Lower lobe of right lung (tissue), 2 donors: ENCODE results near the gene PTPRD. TPM values are rescaled to one million over a fixed set of nuclear protein-coding genes. Genes with fewer than 3 reads are reported as not detected.

Source experiments
- ATAC-seq, 2 donors: fragments of 200-7000 bp; cut with Tn5 transposase; one replicate each; pipeline ENCODE4 v1.9.1; 2020 to 2022; ENCODE audit warnings: mild to moderate bottlenecking in 2 of 2, moderate library complexity in 2 of 2
- DNase-seq: peaks from one replicate; pipeline ENCODE4 v3.0.0-alpha.2; 2020
- H3K27ac ChIP-seq: fragments of 200-600 bp; one replicate; pipeline ENCODE4 v1.8.0; 2022
- H3K27me3 ChIP-seq: fragments of 200-600 bp; one replicate; pipeline ENCODE4 v1.8.0; 2022; ENCODE audit warnings: low read depth
- H3K36me3 ChIP-seq: fragments of 200-600 bp; one replicate; pipeline ENCODE4 v1.8.0; 2022; ENCODE audit warnings: mild to moderate bottlenecking
- H3K4me1 ChIP-seq: fragments of 200-600 bp; one replicate; pipeline ENCODE4 v1.8.0; 2022
- H3K4me3 ChIP-seq: fragments of 200-600 bp; one replicate; pipeline ENCODE4 v1.8.0; 2022; ENCODE audit warnings: mild to moderate bottlenecking
- H3K9me3 ChIP-seq: fragments of 200-600 bp; one replicate; pipeline ENCODE4 v1.8.0; 2022
- CTCF ChIP-seq: fragments of 200-600 bp; IDR thresholded peaks from one replicate; pipeline ENCODE4 v1.8.0; 2022; ENCODE audit warnings: antibody characterized with exemption, mild to moderate bottlenecking
- intact Hi-C: fragments of 100-400 bp; cut with DNase I; formaldehyde crosslinking; loops from one replicate; pipeline ENCODE4 v1.11.0; 2022
- total RNA-seq: library from RNA; stranded (reverse); fragmentation: NEBNext Ultra II Directional; extraction: Animal tissue kit (Norgen Biotek cat#: 25700); gene quantifications from one replicate; pipeline ENCODE4 v1.2.1, GENCODE V29; 2021
- donor health status: DM: no; HTN: yes; CAD: no; lungs with severe emphysema.

PTPRD gene
- total RNA-seq, 1 donor from 2014 or later = 17.2 TPM

GRCh38 chr9:10282084-10282483 lies 330.7 kb downstream of the PTPRD start:
- DNase-seq (no peak), ATAC-seq (no peak)
- Histone ChIP-seq H3K4me1 (no peaks in the 10 kb centered on the region), H3K27ac (no peak overlapping the region), H3K36me3 (no peaks in the 10 kb centered on the region), H3K4me3 (no peak overlapping the region), H3K9me3 (no peaks in the 10 kb centered on the region), H3K27me3 (no peaks in the 10 kb centered on the region)
- no peak for TF ChIP-seq CTCF
- intact Hi-C loops = no loop called here

- intact Hi-C loops = no loop called here
These were observed 337.8 kb downstream of the PTPRD start for GRCh38 chr9:10274988-10275387.

GRCh38 chr9:10274175-10274574 lies 338.6 kb downstream of the PTPRD start:
- Histone ChIP-seq H3K4me1 (no peaks in the 10 kb centered on the region), H3K27ac (no peak overlapping the region), H3K4me3 (no peak overlapping the region), H3K36me3 (no peaks in the 10 kb centered on the region), H3K27me3 (no peaks in the 10 kb centered on the region), H3K9me3 (no peaks in the 10 kb centered on the region)
- intact Hi-C loops = no loop called here
- no peak for ATAC-seq
- no peak for DNase-seq
- TF ChIP-seq CTCF = no peak

More at GRCh38 chr9:10274988-10275387, 337.8 kb downstream of the PTPRD start:
- Histone ChIP-seq H3K9me3 (no peaks in the 10 kb centered on the region), H3K36me3 (no peaks in the 10 kb centered on the region), H3K4me1 (no peaks in the 10 kb centered on the region), H3K27ac (no peak overlapping the region), H3K4me3 (no peak overlapping the region), H3K27me3 (no peaks in the 10 kb centered on the region)
- ATAC-seq (no peak), DNase-seq (no peak)
- no peak for TF ChIP-seq CTCF

GRCh38 chr9:10272830-10273229 lies 340.0 kb downstream of the PTPRD start:
- no peak for DNase-seq
- Histone ChIP-seq H3K36me3 (no peaks in the 10 kb centered on the region), H3K4me3 (no peak overlapping the region), H3K9me3 (no peaks in the 10 kb centered on the region), H3K27me3 (no peaks in the 10 kb centered on the region), H3K27ac (no peak overlapping the region), H3K4me1 (no peaks in the 10 kb centered on the region)
- TF ChIP-seq CTCF = no peak
- no peak for ATAC-seq
- intact Hi-C loops = no loop called here

- DNase-seq = no peak
- Histone ChIP-seq H3K27ac (no peak overlapping the region), H3K27me3 (no peaks in the 10 kb centered on the region), H3K36me3 (no peaks in the 10 kb centered on the region), H3K4me3 (no peak overlapping the region), H3K9me3 (no peaks in the 10 kb centered on the region), H3K4me1 (no peaks in the 10 kb centered on the region)
- peak; percentile 42 for TF ChIP-seq CTCF
- intact Hi-C loops = no loop called here
- ATAC-seq = peak in 1 of 2 donors; percentile 62
These were observed 344.0 kb downstream of the PTPRD start for GRCh38 chr9:10268531-10269485.
